Stimulated activated CD4-positive, alpha-beta T cell treated with anti-CD3 and anti-CD28 coated beads, Interleukin-1b, Interleukin-23, amount 100 ng/mL, for 48 hours (primary cell): ENCODE results near the gene CRIP3.

Experiments
- DNase-seq: peaks from one replicate; pipeline ENCODE4 v3.0.0-alpha.2; 2020

CRIP3 gene

DNA sequence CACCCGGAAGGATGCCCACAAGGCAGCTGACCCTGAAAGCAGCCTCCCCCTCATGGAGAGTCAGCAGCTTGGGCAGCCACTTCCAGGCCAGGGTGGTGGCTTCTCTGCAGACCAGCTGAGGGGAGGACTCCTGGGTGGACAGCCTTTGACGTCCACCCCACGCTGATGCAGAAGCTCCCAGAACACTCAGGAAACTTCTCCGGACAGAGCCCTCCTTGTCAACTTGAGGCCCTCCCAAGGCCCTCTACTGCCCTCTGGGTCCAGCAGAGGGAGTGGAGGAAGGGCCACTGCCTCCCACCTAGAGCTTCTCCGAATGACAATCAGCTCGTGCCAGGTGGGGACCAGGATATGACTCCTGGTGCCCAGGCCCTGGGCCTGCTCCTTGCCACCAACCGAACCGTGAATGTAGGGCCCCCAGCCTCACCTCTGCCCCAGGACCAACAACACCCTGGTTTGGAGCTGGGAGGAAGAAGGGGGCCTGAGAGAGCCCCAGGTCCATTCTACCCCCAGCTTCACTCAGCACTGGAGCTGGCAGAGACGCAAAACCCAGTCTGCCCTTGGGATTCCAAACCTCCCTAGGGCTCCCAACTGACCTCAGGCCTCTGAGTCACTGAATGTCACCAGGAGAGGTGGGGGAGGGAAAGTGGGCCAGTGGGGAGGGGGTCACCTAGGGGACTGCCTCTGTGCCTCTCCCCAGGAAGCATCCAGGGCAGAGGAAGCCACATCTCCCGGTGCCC, 21.5 kb downstream of the CRIP3 start:
- DNase-seq, result no peak

DNA sequence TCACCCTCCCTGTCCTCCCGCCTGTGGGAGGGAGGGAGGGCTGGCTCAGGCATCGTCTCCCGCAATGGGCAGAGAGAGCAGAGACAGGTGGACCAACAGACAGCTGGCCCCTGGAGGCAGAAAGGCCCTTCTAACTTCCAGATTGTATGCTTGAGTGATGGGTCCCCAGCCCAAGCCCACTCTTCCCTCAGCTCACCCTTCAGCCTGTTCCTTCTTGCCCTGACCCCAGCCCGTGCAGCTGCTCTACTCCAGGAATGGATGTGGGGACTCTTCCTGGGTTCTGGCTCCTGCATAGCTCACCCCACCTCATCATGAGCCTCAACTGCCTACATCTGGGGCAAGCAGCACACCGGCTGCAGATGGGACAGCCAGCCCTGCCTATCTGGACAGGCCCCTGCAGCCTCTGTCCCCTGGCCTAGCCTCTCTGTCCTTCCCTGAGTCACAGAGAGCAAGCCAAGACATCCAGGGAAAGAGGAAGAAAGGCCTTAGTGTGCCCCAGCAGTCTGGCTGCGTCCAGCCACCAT, 22.1 kb downstream of the CRIP3 start:
- no peak for DNase-seq

DNA sequence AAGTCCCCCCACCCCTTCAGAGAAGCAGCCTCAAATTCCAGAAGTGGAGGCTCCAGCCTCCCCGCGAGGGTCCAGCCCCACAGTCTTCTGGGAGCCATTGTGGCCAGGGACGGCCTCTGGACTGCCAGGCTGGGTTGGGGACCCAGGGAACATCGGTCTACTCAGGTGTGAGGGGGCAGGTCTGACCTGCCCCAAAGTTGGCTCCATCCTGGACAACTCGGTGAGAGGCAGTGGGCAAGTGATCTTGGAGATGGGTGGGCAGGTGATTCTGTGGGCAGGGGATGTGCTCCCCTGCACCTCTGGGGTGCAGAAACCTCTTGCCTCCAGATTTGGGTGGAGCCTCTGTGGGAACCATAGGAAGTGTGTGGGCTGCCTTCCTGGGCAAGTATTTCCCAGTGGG, 22.8 kb downstream of the CRIP3 start:
- DNase-seq, result no peak

DNA sequence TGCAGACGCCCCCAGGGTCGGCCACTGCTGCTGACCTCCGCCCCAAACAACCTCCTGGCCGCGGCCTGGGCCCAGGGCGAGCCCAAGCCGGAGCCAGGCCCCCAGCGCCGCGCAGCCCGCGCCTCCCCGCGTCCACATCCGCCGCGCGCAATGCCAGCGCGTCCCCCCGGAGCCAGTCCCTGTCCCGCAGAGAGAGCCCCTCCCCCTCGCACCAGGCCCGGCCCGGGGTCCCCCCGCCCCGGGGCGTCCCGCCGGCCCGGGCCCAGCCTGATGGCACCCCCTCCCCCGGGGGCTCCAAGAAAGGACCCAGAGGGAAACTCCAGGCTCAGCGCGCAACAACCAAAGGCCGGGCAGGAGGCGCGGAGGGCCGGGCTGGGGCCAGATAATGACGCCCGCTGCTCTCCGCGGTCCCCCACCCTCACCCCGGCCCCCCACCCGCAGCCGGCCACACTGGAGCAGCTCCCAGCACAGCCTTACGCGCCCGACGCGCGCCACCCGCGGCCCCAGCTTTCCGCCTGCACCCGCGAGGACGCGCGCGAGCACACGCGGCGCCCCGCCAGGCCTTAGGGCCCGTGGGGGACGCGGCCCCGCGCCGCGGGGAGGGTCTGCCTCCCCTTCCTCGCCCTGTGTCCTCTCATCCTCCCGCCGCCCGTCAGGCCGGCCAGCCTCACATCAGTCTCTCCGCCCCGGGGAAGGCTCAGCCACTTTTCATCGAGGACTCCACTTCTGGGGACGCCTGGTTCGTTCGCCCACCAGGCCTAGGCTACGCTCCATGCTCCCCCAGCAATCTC, 23.4 kb downstream of the CRIP3 start:
- DNase-seq, result no peak

DNA sequence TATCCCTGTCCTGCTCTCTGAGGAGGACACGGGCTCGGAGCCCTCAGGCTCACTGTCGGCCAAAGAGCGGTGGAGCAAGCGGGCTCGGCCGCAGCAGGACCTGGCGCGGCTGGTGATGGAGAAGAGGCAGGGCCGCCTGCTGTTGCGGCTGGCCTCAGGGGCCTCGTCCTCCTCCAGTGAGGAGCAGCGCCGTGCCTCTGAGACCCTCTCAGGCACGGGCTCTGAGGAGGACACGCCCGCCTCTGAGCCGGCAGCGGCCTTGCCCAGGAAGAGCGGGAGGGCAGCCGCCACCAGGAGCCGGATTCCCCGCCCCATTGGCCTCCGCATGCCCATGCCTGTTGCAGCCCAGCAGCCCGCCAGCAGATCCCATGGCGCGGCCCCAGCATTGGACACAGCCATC, 24.7 kb downstream of the CRIP3 start:
- DNase-seq, result no peak

DNA sequence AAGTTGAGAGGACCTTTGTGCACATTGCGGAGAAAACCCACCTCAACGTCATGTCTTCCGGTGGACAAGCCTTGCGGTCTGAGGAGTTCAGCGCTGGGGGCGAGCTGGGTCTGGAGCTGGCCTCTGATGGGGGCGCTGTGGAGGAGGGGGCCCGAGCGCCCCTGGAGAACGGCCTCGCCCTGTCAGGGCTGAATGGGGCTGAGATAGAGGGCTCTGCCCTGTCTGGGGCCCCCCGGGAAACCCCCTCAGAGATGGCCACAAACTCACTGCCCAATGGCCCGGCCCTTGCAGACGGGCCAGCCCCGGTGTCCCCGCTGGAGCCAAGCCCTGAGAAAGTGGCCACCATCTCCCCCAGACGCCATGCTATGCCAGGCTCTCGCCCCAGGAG, 25.1 kb downstream of the CRIP3 start:
- DNase-seq, result no peak

DNA sequence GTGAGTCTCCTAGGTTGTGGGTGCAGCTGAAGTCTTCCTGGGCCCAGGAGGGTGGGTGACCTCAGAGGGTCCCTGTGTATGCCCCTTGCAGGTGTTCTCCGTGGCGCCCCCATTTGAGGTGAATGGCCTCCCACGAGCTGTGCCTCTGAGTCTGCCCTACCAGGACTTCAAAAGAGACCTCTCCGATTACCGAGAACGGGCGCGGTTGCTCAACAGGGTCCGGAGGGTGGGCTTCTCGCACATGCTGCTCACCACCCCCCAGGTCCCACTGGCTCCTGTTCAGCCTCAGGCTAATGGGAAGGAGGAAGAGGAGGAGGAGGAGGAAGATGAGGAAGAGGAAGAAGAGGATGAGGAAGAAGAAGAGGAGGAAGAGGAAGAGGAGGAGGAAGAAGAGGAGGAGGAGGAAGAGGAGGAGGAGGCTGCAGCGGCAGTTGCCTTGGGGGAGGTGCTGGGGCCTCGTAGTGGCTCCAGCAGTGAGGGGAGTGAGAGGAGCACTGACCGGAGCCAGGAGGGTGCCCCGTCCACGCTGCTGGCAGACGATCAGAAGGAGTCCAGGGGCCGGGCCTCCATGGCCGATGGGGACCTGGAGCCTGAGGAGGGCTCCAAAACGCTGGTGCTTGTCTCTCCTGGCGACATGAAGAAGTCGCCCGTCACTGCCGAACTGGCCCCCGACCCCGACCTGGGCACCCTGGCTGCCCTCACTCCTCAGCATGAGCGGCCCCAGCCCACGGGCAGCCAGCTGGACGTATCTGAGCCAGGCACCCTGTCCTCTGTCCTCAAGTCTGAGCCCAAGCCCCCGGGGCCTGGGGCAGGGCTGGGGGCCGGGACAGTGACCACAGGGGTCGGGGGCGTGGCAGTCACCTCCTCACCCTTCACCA, 25.8 kb downstream of the CRIP3 start:
- no peak for DNase-seq

DNA sequence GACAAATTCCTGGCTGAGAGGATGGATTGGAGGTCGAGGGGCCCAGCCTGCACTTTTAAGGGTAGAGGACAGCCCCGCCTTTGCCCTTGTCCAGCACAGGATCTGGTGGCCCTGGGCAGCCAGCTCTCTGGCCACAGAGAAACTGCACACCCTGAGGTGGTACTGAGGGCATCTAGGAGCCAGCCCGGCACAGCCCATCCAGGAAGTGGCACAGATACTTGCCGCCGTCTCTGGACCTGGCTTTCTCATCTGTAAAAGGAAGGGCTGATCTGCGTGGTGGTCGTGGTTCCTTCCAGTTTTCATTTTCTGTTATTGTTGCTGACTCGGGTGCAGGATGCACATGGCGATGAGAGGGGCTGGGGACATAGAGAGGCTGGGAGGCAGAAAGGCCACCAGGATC, 26.6 kb downstream of the CRIP3 start:
- DNase-seq, result no peak

DNA sequence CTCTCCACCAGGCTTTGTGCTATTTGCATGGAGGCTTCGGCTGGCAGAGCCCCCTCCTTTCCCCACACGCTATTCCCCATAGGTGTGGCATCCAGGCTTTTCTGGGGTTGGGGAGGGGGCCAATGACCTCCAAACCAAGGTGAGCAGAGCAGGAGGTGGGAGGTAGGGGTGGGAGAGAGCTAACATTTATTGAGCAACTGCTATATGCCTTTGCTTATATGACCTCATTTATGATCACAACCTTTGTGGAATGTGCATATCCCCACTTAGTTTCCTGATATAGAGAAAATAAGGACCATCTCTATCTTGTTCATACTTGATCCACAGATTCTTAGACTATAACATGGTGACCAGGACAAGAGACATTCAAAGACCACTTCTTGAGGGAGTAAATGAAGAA, 28.4 kb downstream of the CRIP3 start:
- no peak for DNase-seq

DNA sequence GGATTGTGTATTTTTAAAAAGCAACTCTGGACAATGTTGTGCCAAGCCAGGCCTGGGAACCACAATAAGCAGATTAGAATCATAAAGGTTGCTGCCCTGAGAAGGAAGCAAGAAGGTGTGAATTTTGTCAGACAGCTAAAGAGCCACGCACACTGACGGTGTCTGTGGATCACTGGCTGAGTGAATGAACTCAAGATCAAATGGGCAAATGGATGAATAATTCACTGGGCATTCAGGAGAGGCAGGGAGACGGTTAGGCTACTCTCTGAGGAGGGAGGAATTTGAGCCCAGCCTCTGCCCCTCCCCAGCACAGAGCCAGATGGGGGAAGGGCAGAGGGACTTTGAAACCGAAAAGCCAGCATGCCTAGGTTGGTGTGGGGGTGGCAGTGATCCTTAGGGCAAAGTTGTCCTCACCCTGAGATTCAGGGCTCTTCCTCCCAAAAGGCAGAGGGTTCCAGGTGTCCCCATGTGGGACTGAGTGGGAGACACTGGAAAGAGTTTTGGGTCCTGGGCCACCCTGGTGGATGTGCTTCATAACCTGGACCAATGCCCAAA, 30.0 kb downstream of the CRIP3 start:
- no peak for DNase-seq

DNA sequence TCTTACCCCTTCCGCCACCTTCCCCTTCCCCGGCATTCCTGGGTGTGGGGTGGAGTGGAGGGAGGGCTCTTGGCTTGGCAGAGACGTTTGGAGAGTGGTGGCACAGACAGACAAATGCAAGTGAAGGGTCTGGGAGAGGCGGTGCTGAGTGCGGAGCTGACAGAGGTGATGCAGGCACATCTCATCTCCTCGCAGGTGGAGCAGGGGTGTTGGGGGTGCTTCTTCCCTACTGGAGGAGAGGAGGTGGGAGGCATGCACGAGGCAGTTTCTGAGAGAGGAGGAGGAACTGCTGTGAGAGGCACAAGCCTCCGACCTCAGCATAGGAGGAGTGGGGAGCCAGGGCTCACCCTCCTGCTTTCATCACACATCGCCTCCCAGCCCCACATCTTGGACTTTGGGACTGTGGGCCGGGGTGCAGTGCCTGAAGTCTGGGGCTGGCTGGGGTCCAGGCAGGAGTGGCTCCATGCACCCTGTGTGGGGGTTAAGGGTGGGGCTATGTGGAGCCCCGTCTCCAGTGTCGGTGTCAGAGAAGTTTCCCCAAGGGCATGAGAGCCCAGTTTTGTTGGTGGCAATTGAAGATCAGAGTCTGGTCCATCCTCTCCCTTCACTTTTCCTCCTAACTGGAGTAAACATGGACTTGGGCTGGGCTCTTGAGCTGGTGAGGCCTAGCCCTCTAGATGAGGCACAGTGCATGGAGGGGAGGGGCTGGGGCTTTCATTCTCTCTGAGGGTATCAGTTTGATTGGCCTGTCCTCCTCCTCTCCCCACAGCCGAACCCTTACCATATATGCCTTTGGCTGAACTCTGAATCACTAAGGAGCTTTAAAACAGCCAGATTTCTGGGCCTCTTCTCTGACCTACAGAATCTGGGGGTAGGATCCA, 30.7 kb downstream of the CRIP3 start:
- no peak for DNase-seq

DNA sequence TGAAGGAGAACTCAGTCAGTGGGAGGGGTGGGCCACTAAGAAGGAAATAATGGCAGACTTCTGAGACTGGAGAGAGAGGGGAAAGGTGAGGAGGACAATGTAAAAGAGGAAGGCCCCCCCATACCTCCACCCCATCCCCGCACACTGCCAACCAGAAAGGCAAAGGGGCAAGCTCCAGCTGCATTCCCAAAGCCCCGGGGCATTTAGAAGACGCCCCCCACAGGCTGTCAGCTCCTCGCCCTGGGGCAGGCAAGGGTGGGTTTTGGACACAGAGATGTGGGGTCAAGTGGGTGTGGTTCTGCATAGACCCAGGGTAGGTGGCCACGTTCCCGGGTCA, 31.4 kb downstream of the CRIP3 start:
- DNase-seq, result no peak

DNA sequence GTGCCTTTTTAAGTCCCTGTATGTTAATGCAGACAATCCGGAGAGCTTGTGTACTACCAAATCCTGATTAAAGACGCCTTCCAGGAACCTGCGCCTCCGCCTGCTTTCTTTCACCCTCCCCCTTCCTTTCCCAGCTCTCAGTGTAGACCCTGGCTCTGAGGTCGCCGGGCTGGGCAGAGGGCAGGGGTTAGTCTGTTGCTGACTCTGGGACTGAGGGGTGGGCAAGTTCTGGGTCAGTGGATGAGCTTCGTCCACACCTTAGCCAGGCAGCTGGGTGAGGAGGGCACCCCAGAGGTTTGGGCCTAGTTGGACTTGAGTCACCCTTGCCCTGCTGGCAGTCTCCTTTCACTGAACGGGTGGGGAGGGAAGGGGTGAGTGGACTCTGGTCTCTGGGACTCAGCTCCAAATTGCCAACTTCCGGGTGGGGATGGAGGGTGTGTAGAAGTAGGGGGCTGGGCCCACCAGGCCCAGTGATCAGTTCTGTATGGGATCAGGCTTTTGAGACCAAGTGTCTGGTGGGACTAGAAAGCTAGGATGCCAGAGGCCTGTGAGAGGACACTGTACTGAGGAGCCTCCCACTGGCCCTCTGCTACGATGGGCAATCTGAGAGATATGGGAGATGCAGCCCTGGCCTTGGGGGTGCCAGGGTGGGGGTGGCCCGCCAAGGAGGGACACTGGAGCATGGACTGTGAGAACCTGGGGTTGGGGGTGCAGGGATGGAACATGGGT, 31.9 kb downstream of the CRIP3 start:
- no peak for DNase-seq

DNA sequence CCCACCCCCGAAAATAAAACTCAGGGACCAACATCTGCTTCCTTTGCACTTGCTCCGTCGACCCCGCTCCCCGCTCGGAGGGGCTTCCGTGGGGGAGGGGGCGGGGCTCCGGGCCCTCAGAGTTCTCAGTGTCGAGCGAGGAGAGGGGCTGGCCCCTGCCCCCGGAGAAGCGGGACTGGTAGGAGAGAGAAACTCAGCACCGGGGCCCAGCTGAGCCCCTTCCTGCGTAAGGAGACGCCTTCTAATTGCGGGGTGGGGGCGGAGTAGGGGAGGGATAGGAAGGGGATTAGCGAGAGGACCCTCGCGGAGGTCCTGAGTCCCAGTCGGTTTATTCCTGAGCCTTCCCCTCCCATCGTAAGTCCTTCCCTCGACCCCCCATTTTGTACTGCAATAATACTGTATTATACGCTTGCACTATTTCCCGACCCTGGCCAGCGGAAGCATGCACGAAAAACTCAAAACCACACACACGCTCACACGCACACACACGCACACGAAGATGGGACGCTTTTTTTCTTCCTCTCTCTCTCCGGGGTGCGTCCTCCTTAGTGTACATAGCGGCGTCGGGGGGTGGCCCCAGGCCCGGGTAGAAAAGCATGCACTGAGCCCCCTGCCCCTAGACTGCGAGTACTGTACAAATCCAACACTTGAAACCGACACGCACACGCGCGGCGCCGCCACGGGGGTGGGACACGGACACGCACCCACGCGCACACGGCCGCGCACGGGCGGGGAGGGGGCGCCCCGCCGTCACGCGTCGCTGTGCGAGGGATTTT, 32.6 kb downstream of the CRIP3 start:
- no peak for DNase-seq

DNA sequence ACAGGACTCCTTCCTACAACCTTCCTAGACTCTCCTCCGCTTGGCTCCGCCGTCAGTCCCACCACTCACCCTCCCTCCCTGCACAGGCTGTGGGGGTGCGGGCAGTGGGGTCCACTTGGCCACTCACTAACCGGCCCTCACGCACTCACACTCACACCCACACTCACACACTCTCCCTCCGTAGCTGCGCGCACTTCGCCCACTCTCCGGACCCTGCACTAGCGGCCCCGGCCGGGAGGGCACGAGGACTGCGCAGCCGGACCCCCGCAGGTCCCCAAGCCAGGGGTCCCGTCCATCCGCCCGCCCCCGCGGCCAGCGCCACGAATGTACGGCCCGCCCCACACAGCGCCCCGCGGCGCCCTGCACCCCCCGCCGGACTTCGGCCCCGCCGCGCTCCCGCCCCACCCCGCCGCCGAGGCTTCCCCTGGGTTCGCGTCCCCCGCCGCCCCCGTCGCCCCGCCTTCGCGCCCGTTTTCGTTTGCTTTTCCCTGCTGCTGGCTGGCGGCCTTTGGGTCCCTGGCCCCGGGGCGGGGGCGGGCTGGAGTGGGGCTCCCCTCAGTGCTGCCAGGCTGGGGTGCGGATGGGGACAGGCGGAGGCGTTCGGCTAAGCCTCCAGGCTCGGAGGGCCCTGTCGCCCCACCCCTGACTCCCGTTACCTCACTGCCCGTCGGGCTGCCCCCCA, 33.6 kb downstream of the CRIP3 start:
- DNase-seq, result no peak

DNA sequence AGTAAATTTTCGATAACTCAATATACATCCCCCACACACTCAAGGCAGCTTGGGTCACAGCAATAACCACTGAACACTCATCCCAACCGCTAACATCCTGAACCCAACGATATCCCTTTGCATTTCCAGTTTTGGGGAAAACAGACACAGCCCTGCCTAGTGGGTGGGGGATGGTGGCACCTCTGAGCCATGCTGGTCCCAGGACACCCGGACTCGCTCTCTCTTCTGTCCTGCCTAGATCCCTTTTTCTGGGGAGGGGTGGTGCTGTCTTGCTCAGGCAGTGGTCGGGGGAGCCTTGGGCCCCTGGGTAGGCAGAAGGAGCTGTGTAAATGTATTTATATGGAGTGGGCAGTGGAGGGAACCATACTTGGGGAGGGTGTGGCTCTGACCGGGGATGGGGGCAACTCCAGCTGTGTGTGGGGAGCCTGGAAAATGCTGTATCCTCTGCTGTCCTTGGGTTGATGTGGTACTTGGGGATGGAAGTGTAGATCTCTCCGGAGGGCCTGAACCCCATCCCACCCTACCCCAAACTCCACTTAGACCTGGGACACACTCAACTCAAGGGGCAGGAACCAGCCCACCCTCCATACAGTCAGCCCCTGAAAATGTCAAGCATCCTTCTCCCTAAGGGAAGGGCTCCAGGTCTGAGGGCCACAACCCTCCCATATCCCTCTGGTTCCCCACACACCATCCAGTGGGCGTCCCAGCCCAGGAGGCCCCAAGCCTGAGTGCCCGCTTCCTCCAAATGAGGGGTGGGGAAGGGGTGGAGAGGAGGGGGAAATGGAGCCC, 34.3 kb downstream of the CRIP3 start:
- DNase-seq, result no peak

DNA sequence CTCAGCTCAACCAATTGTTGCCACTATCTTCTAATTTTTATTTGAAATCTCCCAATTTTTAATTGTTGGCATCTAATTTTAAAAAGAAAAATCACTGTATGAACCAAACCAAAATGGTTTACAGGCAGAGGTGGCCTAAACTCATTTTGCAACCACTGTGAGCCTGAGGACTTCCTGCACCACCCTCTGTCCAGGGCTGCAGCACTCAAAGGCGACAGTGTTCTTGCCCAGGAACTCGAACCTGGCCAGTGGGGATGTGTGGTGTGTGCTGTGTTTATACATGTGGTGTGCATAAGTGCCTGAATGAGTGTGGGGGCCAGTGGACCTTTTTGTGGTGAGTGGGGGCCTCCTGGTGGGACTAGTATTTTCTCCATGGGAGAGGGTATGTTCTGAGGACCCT, 34.9 kb downstream of the CRIP3 start:
- DNase-seq, result no peak

DNA sequence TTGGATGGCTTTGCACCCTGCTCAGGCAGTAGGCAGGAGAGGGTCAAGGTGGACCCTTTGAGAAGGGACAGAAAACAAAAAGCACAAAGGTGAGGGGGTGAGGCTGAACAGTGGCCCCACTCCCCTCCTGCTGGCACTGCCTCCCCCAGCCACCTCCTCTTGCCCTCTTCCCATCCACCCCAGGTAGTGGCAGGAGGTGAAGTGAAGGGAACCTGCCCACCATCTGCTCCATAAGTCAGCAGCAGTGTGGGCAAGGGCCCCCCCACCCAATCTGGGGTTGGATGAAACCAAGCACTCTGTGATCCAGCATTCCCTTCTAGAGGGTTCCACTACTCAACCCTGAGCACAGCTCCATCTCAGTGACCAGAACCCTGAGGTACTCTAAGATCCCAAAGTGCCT, 36.7 kb downstream of the CRIP3 start:
- no peak for DNase-seq
